Right lobe of liver (tissue), 6 donors: ENCODE data around the gene WFDC1. TPM values are rescaled to one million over a fixed set of nuclear protein-coding genes. Genes with fewer than 3 reads are reported as not detected.

Source experiments
- ATAC-seq, 4 donors: fragments of 200-7000 bp; cut with Tn5 transposase; one replicate each; pipeline ENCODE4 v1.9.1; 2020; ENCODE audit warnings: mild to moderate bottlenecking in 4 of 4, moderate library complexity in 4 of 4
- DNase-seq, 3 donors: peaks; one replicate each; pipeline ENCODE4 v3.0.0-alpha.2; 2020
- H3K27ac ChIP-seq, 3 donors: fragments of 200-600 bp; one replicate each; pipeline ENCODE4 v1.8.0; 2022
- H3K27me3 ChIP-seq, 2 donors: fragments of 200-600 bp; one replicate each; pipeline ENCODE4 v1.8.0; 2022
- H3K36me3 ChIP-seq, 4 donors: fragments of 200-600 bp; sonication (generic) in 1 of 4; one replicate each; pipeline versions ENCODE4 v1.5.1 to v1.8.0; 2017 to 2022; ENCODE audit warnings: control low read depth in 1 of 4
- H3K4me1 ChIP-seq, 4 donors: fragments of 200-600 bp; sonication (generic) in 1 of 4; one replicate each; pipeline versions ENCODE4 v1.5.1 to v1.8.0; 2017 to 2022; ENCODE audit warnings: control low read depth in 1 of 4
- H3K4me3 ChIP-seq, 3 donors: fragments of 200-600 bp; one replicate each; pipeline ENCODE4 v1.8.0; 2022
- H3K9me3 ChIP-seq, 4 donors: fragments of 200-600 bp; sonication (generic) in 1 of 4; one replicate each; pipeline versions ENCODE4 v1.5.1 to v1.8.0; 2017 to 2022; ENCODE audit warnings: control low read depth in 1 of 4
- CTCF ChIP-seq, 4 donors: fragments of 200-600 bp in 3 of 4; fragments of 450-650 bp in 1 of 4; IDR thresholded peaks; one replicate each; pipeline versions ENCODE4 v1.5.1 to v1.8.0; 2016 to 2022; ENCODE audit warnings: antibody characterized with exemption in 4 of 4, mild to moderate bottlenecking in 2 of 4
- POLR2A ChIP-seq: fragments of 450-650 bp; IDR thresholded peaks from one replicate; pipeline ENCODE4 v1.6.1; 2017; ENCODE audit warnings: antibody characterized with exemption, mild to moderate bottlenecking
- WGBS: methylation state at CpG from one replicate; pipeline ENCODE4 v1.1.6; 2018; ENCODE audit warnings: low coverage, low lambda C conversion rate; ENCODE audit not compliant: insufficient coverage; ENCODE audit errors: missing lambda C conversion rate; 5-methylcytosine and 5-hydroxymethylcytosine counted together
- intact Hi-C, 2 donors: fragments of 100-400 bp; cut with DNase I; formaldehyde crosslinking; loops; one replicate each; pipeline versions ENCODE4 v1.11.2 to v1.14.1; 2022
- total RNA-seq, 6 experiments: library from RNA; depleted of rRNA in 2 of 6; stranded (reverse); fragments of >200 nt in 2 of 6; fragmentation: NEBNext Ultra II Directional in 3 of 6; extraction: Animal tissue kit (Norgen Biotek cat#: 25700) in 3 of 6; gene quantifications; one replicate each; pipeline versions ENCODE4 v1.1.0 to v1.2.4, GENCODE V29; 2016 to 2023
- donor health status: DM: no; HTN: yes; CAD: no.
- donor health status: DM: no; HTN: no; CAD: no.
- donor health status: DM: no; HTN: no; CAD: no.
- donor health status: DM: no; HTN: yes; CAD: no.
- donor health status: DM: no; HTN: yes; CAD: no.

The WFDC1 gene
- total RNA-seq, 6 experiments from 2014 or later, result 0.64 to 5.0 (median 2.3) TPM

GRCh38 chr16:84258266-84258665 is 36.4 kb upstream of the WFDC1 start:
- no peak for DNase-seq
- no peak overlapping the region for H3K27ac ChIP-seq
- H3K27me3 ChIP-seq, result no peaks in the 10 kb centered on the region
- no peaks in the 10 kb centered on the region for H3K36me3 ChIP-seq
- no peaks in the 10 kb centered on the region for H3K9me3 ChIP-seq
- no peak for ATAC-seq
- TF ChIP-seq POLR2A (no peak), CTCF (IDR thresholded peaks at IDR 0.05) (no peak)
- H3K4me3 ChIP-seq, result no peak overlapping the region
- H3K4me1 ChIP-seq, result no peaks in the 10 kb centered on the region
- intact Hi-C loops, result no loop called here
- 85% methylated on average over 11 of the region's 11 CpGs for WGBS

GRCh38 chr16:84259691-84260090 is 35.0 kb upstream of the WFDC1 start:
- intact Hi-C loops, result no loop called here
- H3K9me3 ChIP-seq, result no peaks in the 10 kb centered on the region
- TF ChIP-seq POLR2A, result no peak
- no peak for TF ChIP-seq CTCF (IDR thresholded peaks at IDR 0.05)
- H3K36me3 ChIP-seq, result no peaks in the 10 kb centered on the region
- DNase-seq (no peak), ATAC-seq (no peak)
- 70% methylated on average over 3 of the region's 3 CpGs for WGBS
- no peaks in the 10 kb centered on the region for H3K4me1 ChIP-seq
- H3K27me3 ChIP-seq, result no peaks in the 10 kb centered on the region
- H3K27ac ChIP-seq, result no peak overlapping the region
- no peak overlapping the region for H3K4me3 ChIP-seq

- no peak for TF ChIP-seq POLR2A
- TF ChIP-seq CTCF (IDR thresholded peaks at IDR 0.05), result no peak
- peak in 1 of 3 donors; percentile 33 for DNase-seq
- intact Hi-C loops, result no loop called here
These were observed 33.7 kb upstream of the WFDC1 start for GRCh38 chr16:84260766-84261554.

GRCh38 chr16:84262031-84262430 is 32.6 kb upstream of the WFDC1 start:
- DNase-seq (no peak), ATAC-seq (no peak)
- H3K4me3 ChIP-seq, result no peak overlapping the region
- no peaks in the 10 kb centered on the region for H3K36me3 ChIP-seq
- intact Hi-C loops, result no loop called here
- H3K9me3 ChIP-seq, result no peaks in the 10 kb centered on the region
- TF ChIP-seq CTCF (IDR thresholded peaks at IDR 0.05) (no peak), POLR2A (no peak)
- 67% methylated on average over 4 of the region's 4 CpGs for WGBS
- H3K27ac ChIP-seq, result no peak overlapping the region
- H3K27me3 ChIP-seq, result no peaks in the 10 kb centered on the region
- no peaks in the 10 kb centered on the region for H3K4me1 ChIP-seq

More at GRCh38 chr16:84260766-84261554, 33.7 kb upstream of the WFDC1 start:
- H3K27me3 ChIP-seq, result no peaks in the 10 kb centered on the region
- no peaks in the 10 kb centered on the region for H3K4me1 ChIP-seq
- WGBS, result 72% methylated on average over 16 of the region's 23 CpGs
- no peak overlapping the region for H3K27ac ChIP-seq
- ATAC-seq, result no peak
- no peak overlapping the region for H3K4me3 ChIP-seq
- no peaks in the 10 kb centered on the region for H3K9me3 ChIP-seq
- no peaks in the 10 kb centered on the region for H3K36me3 ChIP-seq
